Activated CD4-positive, alpha-beta T cell treated with anti-CD3 and anti-CD28 coated beads for 36 hours (primary cell): ENCODE measurements around the gene UPB1. TPM values are rescaled to one million over a fixed set of nuclear protein-coding genes. Genes with fewer than 3 reads are reported as not detected.
A peak's percentile ranks its signal among the peaks of the same experiment; 100 is the strongest.

Source experiments
- ATAC-seq: fragments of 200-7000 bp; cut with Tn5 transposase; one replicate; pipeline ENCODE4 v1.10.0; 2021; ENCODE audit warnings: mild to moderate bottlenecking, moderate library complexity
- CTCF ChIA-PET: fragments of 350-600 bp; sonication (Branson Sonifier 250); formaldehyde crosslinking; loops from one replicate; lab custom pipeline; 2021; ENCODE audit warnings: antibody characterized with exemption; lab: Charles Lee
- POLR2A ChIA-PET: fragments of 350-600 bp; sonication (Branson Sonifier 250); formaldehyde crosslinking; loops from one replicate; lab custom pipeline; 2021; ENCODE audit warnings: antibody characterized with exemption, inconsistent platforms; lab: Charles Lee
- DNase-seq: peaks from one replicate; pipeline ENCODE4 v3.0.0-alpha.2; 2020
- H3K27ac Mint-ChIP-seq: one replicate; pipeline ENCODE4 v1.8.0; 2021; ENCODE audit warnings: mixed read lengths
- H3K27me3 Mint-ChIP-seq: one replicate; pipeline ENCODE4 v1.8.0; 2021; ENCODE audit warnings: mixed read lengths
- H3K36me3 Mint-ChIP-seq: one replicate; pipeline ENCODE4 v1.8.0; 2021; ENCODE audit warnings: low read depth, mixed read lengths
- H3K4me1 Mint-ChIP-seq: one replicate; pipeline ENCODE4 v1.8.0; 2021; ENCODE audit warnings: mixed read lengths
- H3K4me3 Mint-ChIP-seq: one replicate; pipeline ENCODE4 v1.8.0; 2021; ENCODE audit warnings: mild to moderate bottlenecking, moderate library complexity, mixed read lengths
- H3K9me3 Mint-ChIP-seq: one replicate; pipeline ENCODE4 v1.8.0; 2021; ENCODE audit warnings: low read depth, mixed read lengths
- intact Hi-C, 2 experiments: fragments of 100-400 bp; cut with DNase I in 1 of 2; cut with micrococcal nuclease in 1 of 2; formaldehyde crosslinking; loops; one replicate each; pipeline versions ENCODE4 v1.14.2 to v1.15.1; 2022 to 2024; cut with DNase I, micrococcal nuclease
- total RNA-seq, 2 experiments: library from RNA; stranded (reverse); gene quantifications; one replicate each; pipeline ENCODE4 v1.2.3, GENCODE V29; 2021

Gene UPB1
- total RNA-seq, 2 experiments from 2014 or later: 0.16 to 0.28 TPM

GRCh38 chr22:24565077-24565476, 69.9 kb downstream of the UPB1 start:
- H3K27me3 Mint-ChIP-seq: no peaks in the 10 kb centered on the region
- intact Hi-C loops: no loop called here
- peaks cover 34% of the 10 kb centered on the region for H3K4me1 Mint-ChIP-seq
- H3K4me3 Mint-ChIP-seq: no peak overlapping the region
- peaks cover 41% of the 10 kb centered on the region for H3K36me3 Mint-ChIP-seq
- H3K9me3 Mint-ChIP-seq: no peaks in the 10 kb centered on the region
- peak overlapping the region; percentile 63 for H3K27ac Mint-ChIP-seq
- ChIA-PET CTCF (no interaction called here), POLR2A (no interaction called here)
- ATAC-seq (no peak), DNase-seq (no peak)

- peaks cover 27% of the 10 kb centered on the region for H3K4me1 Mint-ChIP-seq
- ChIA-PET CTCF (no interaction called here), POLR2A (no interaction called here)
- intact Hi-C loops: no loop called here
- ATAC-seq (no peak), DNase-seq (no peak)
- peak overlapping the region; percentile 43 for H3K27ac Mint-ChIP-seq
- no peak overlapping the region for H3K4me3 Mint-ChIP-seq
- H3K27me3 Mint-ChIP-seq: no peaks in the 10 kb centered on the region
- H3K36me3 Mint-ChIP-seq: peaks cover 43% of the 10 kb centered on the region
- H3K9me3 Mint-ChIP-seq: no peaks in the 10 kb centered on the region
Measured at GRCh38 chr22:24566899-24567511, 71.9 kb downstream of the UPB1 start.

GRCh38 chr22:24567668-24568067, 72.5 kb downstream of the UPB1 start:
- no peaks in the 10 kb centered on the region for H3K9me3 Mint-ChIP-seq
- H3K4me1 Mint-ChIP-seq: peaks cover 24% of the 10 kb centered on the region
- DNase-seq (no peak), ATAC-seq (no peak)
- H3K27ac Mint-ChIP-seq: no peak overlapping the region
- no peaks in the 10 kb centered on the region for H3K27me3 Mint-ChIP-seq
- no peak overlapping the region for H3K4me3 Mint-ChIP-seq
- POLR2A ChIA-PET: no interaction called here
- intact Hi-C loops: no loop called here
- CTCF ChIA-PET: no interaction called here
- H3K36me3 Mint-ChIP-seq: peaks cover 43% of the 10 kb centered on the region

GRCh38 chr22:24571266-24571665, 76.1 kb downstream of the UPB1 start:
- intact Hi-C loops: no loop called here
- peaks cover 51% of the 10 kb centered on the region for H3K36me3 Mint-ChIP-seq
- no peak overlapping the region for H3K4me3 Mint-ChIP-seq
- no peaks in the 10 kb centered on the region for H3K27me3 Mint-ChIP-seq
- peaks cover 3% of the 10 kb centered on the region for H3K4me1 Mint-ChIP-seq
- ChIA-PET CTCF (interaction anchor here (0.9 kb wide), 1 partner anchor 148 kb away, joined by 3 read pairs; no protein-coding TSS in a partner anchor), POLR2A (no interaction called here)
- ATAC-seq (no peak), DNase-seq (no peak)
- no peaks in the 10 kb centered on the region for H3K9me3 Mint-ChIP-seq
- H3K27ac Mint-ChIP-seq: no peak overlapping the region

- Mint-ChIP-seq H3K4me3 (no peak overlapping the region), H3K27ac (peak overlapping the region; percentile 40), H3K36me3 (peaks cover 30% of the 10 kb centered on the region), H3K4me1 (no peaks in the 10 kb centered on the region), H3K27me3 (no peaks in the 10 kb centered on the region), H3K9me3 (no peaks in the 10 kb centered on the region)
- DNase-seq (no peak), ATAC-seq (no peak)
- POLR2A ChIA-PET: no interaction called here
- intact Hi-C loops: no loop called here
- CTCF ChIA-PET: no interaction called here
Measured at GRCh38 chr22:24576778-24577177, 81.6 kb downstream of the UPB1 start.

Other genes with a start within 250 kb of the UPB1 start
- gene SPECC1L, start 224.5 kb upstream of the UPB1 start, total RNA-seq: 10 to 100 TPM; 31.5 to 38.2 TPM
- 10 to 100 TPM; 30.6 to 31.3 TPM for gene ADORA2A, start 67.7 kb upstream of the UPB1 start, total RNA-seq
- gene GUCD1, start 59.8 kb downstream of the UPB1 start, total RNA-seq: 100 to 1,000 TPM; 109 to 124 TPM
- gene SNRPD3, start 60.7 kb downstream of the UPB1 start, total RNA-seq: 100 to 1,000 TPM; 156 to 232 TPM
- gene LRRC75B, start 97.7 kb downstream of the UPB1 start, total RNA-seq: under 1 TPM; 0.56 to 0.98 TPM
- 10 to 100 TPM; 32.4 to 34.9 TPM for gene GGT1, start 107.9 kb downstream of the UPB1 start, total RNA-seq